HUES64 (cell line): ENCODE data around the gene ZGLP1.

Source experiments
- H3K27ac ChIP-seq: 2 replicates; pipeline ENCODE4 v1.7.0; 2013; ENCODE audit warnings: low read depth, low read length, inconsistent platforms
- H3K27me3 ChIP-seq: 2 replicates; pipeline ENCODE4 v1.6.1; 2013; ENCODE audit warnings: mild to moderate bottlenecking, low read length; ENCODE audit not compliant: insufficient read depth
- H3K36me3 ChIP-seq: 2 replicates; pipeline ENCODE4 v1.6.1; 2013; ENCODE audit warnings: mild to moderate bottlenecking, low read length; ENCODE audit not compliant: insufficient read depth
- H3K4me1 ChIP-seq: 2 replicates; pipeline ENCODE4 v1.6.1; 2013; ENCODE audit warnings: mild to moderate bottlenecking, low read length, moderate library complexity; ENCODE audit not compliant: insufficient read depth
- H3K4me3 ChIP-seq: 2 replicates; pipeline ENCODE4 v1.5.1; 2013; ENCODE audit warnings: mild to moderate bottlenecking, low read length, moderate library complexity
- H3K9ac ChIP-seq: 2 replicates; pipeline ENCODE4 v1.6.1; 2013; ENCODE audit warnings: mild to moderate bottlenecking, low read depth, low read length
- H3K9me3 ChIP-seq: 2 replicates; pipeline ENCODE4 v1.6.1; 2013; ENCODE audit warnings: low read depth, low read length; ENCODE audit not compliant: insufficient read depth
- WGBS: fragments of 150-250, 120-280 bp; methylation state at CpG from one replicate; pipeline ENCODE4 v1.1.7; 2013; ENCODE audit warnings: missing lambda C conversion rate; 5-methylcytosine and 5-hydroxymethylcytosine counted together

Gene ZGLP1

DNA sequence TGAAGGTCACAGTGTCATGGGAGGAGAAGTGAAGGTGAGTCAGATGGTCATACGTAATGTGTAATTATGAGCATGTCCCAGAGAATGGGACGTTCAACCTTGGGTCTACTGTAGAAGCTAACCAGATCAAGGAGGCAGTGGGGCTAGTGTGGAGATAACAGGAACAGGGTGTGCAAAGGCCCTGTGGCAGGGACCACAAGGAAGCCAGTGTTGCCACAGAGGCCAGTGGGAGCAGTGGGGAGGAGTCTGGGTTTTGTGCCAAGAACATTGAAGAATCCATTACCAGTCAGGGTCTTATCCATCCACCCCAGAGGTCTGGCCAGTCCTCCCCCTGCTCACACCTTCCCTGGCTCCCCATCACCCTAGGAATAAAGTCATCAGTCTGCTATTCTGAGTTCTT lies 54.3 kb downstream of the ZGLP1 start:
- 89% methylated on average over 2 of the region's 2 CpGs for WGBS
- Histone ChIP-seq H3K27me3 (no peaks in the 10 kb centered on the region), H3K9ac (no peak overlapping the region), H3K9me3 (no peaks in the 10 kb centered on the region), H3K4me1 (peaks cover 5% of the 10 kb centered on the region), H3K27ac (no peak overlapping the region), H3K4me3 (no peak overlapping the region), H3K36me3 (peaks cover 49% of the 10 kb centered on the region)
